ENCODE data around the gene ZMAT5.
A peak's percentile ranks its signal among the peaks of the same experiment; 100 is the strongest.

ZMAT5 gene

DNA sequence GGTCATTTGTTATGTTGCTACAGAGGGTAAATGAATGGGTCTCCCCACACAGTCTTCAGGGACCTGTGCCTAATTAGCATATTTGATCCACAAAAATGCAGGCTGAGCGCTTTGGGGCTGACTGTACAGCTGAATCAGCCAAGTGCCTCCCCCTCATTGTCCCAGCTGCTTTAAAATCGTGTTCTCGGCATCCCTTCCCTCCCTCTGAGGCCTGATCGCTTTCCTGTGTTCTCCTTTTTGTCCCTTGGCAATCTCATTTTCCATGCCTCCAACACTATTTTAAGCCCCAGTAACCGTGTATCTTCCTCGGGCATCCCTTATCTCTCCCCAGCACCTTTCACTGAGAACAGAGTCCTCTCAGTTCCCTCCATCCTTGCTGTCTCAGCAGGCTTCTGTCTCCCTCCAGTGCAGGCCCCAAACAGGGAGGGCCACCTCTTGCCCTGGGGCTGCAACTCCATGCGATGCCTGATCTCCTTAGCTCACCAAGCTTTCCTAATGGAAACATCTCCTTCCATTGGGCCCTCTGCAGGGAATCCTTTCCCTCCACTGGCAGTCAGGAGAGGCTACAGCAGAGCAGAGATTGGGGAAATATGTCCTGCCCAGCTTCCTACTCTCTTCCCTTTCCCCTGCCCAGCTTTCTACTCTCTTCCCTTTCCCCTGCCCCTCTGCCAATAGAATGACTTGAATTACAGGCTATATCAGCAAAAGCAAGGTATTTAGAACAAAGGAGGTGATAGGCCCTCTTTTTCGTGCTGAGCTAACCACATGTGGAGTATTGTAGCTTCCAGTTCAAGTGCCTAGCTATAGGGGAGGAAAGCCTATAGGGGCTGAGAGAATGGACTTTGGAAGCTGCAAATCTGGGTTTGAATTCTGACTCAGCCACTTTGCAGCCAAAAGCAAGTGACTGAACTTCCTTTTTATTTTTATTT is 14.2 kb upstream of the ZMAT5 start:
- TF ChIP-seq, protein P1, sequence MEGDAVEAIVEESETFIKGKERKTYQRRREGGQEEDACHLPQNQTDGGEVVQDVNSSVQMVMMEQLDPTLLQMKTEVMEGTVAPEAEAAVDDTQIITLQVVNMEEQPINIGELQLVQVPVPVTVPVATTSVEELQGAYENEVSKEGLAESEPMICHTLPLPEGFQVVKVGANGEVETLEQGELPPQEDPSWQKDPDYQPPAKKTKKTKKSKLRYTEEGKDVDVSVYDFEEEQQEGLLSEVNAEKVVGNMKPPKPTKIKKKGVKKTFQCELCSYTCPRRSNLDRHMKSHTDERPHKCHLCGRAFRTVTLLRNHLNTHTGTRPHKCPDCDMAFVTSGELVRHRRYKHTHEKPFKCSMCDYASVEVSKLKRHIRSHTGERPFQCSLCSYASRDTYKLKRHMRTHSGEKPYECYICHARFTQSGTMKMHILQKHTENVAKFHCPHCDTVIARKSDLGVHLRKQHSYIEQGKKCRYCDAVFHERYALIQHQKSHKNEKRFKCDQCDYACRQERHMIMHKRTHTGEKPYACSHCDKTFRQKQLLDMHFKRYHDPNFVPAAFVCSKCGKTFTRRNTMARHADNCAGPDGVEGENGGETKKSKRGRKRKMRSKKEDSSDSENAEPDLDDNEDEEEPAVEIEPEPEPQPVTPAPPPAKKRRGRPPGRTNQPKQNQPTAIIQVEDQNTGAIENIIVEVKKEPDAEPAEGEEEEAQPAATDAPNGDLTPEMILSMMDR (IDR thresholded peaks at IDR 0.05; ENCODE audit: insufficient read depth, low read depth, low read length, missing control alignments) = no peak
- H3K4me3 ChIP-seq (ENCODE audit: low read depth, low read length) = no peak overlapping the region
- DNase-seq (ENCODE audit: low read depth) = no peak

- DNase-seq (ENCODE audit: low read depth) = no peak
- TF ChIP-seq, protein P1 (IDR thresholded peaks at IDR 0.05; ENCODE audit: insufficient read depth, low read depth, low read length, missing control alignments) = no peak
- no peak overlapping the region for H3K4me3 ChIP-seq (ENCODE audit: low read depth, low read length)
Measured at GRCh38 chr22:29780220-29780619, 13.4 kb upstream of the ZMAT5 start.

DNA sequence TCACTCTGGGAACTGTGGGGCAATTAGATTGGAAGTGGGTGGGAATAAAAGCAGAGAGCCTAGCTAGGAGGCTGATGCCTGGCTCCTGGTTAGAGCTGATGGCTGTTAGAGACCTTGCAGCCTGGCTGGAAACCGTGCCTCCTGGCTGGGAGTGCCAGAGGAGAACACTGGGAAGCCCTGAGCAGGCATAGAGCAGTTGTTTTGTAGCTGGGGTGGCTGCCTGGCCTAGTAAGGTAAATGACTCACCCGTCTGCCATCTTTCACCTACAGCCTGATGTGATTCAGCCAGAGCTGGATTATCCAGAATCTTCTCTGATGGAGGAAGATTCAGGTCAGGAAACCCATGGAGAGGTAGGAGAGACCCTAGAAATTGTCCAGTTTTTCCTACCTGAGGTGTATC is 6.4 kb upstream of the ZMAT5 start:
- TF ChIP-seq, protein P1 (IDR thresholded peaks at IDR 0.05; ENCODE audit: insufficient read depth, low read depth, low read length, missing control alignments) = no peak
- no peak for DNase-seq (ENCODE audit: low read depth)
- H3K4me3 ChIP-seq (ENCODE audit: low read depth, low read length) = no peak overlapping the region

GRCh38 chr22:29772170-29772641 is 5.4 kb upstream of the ZMAT5 start:
- no peak overlapping the region for H3K4me3 ChIP-seq (ENCODE audit: low read depth, low read length)
- TF ChIP-seq, protein P1 (IDR thresholded peaks at IDR 0.05; ENCODE audit: insufficient read depth, low read depth, low read length, missing control alignments) = peak; percentile 9
- no peak for DNase-seq (ENCODE audit: low read depth)

- no peak for DNase-seq (ENCODE audit: low read depth)
- H3K4me3 ChIP-seq (ENCODE audit: low read depth, low read length) = no peak overlapping the region
- TF ChIP-seq, protein P1 (IDR thresholded peaks at IDR 0.05; ENCODE audit: insufficient read depth, low read depth, low read length, missing control alignments) = no peak
Measured at GRCh38 chr22:29769723-29770321, 3.0 kb upstream of the ZMAT5 start.

DNA sequence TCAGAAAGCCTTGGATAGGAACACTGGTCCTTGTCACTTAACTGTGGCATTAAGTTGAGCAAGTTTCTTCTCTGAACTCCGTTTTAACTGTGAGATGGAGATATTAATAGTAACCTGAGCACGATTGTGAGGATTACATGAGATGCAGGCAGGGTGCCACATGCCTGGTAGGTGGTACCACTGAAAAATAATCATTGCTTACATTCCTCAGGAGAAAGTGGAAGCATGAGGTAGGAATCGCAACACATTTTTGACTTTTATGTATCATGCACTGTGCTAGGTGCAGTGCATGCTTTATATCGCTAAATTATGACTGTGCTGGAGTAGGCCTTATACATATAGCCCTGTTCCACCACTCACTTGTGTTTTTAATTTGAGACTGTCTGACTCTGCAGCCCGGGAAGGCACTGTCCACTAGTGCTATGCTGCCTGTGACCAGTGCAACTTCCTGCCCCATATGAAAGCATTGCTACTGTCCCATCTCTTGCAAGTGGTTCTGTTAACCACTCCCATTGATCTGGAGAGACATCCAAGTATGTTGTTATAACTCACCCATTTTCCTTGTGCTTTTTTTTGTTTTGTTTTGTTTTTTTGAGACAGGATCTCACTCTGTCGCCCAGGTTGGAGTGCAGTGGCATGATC is 1.4 kb upstream of the ZMAT5 start:
- H3K4me3 ChIP-seq (ENCODE audit: low read depth, low read length) = peak overlapping the region; percentile 100
- DNase-seq (ENCODE audit: low read depth) = no peak
- TF ChIP-seq, protein P1 (IDR thresholded peaks at IDR 0.05; ENCODE audit: insufficient read depth, low read depth, low read length, missing control alignments) = no peak
